Neural cell (in vitro differentiated cells): ENCODE measurements around the gene LTK. TPM values are rescaled to one million over a fixed set of nuclear protein-coding genes. Genes with fewer than 3 reads are reported as not detected.

Experiments
- H2AFZ ChIP-seq: fragments of 200-600, 300-800 bp; sonication (generic), shearing (Covaris generic); 2 replicates; pipeline ENCODE4 v1.6.0; 2014; ENCODE audit warnings: low read depth, mild to moderate bottlenecking, antibody characterized with exemption, low read length, moderate library complexity
- H3F3A ChIP-seq: fragments of 200-600 bp; shearing (Covaris generic); 2 replicates; pipeline ENCODE4 v1.6.1; 2016; ENCODE audit warnings: mild to moderate bottlenecking, moderate library complexity, mixed read lengths, antibody characterized with exemption, low read length; ENCODE audit not compliant: insufficient read depth, poor library complexity, severe bottlenecking
- H3K27ac ChIP-seq: fragments of 200-600, 300-800 bp; sonication (generic), shearing (Covaris generic); 2 replicates; pipeline ENCODE4 v1.5.1; 2014; ENCODE audit warnings: mild to moderate bottlenecking, low read length, moderate library complexity
- H3K27me3 ChIP-seq: fragments of 300-800, 200-600 bp; sonication (generic), shearing (Covaris generic); 2 replicates; pipeline ENCODE4 v1.6.0; 2014; ENCODE audit warnings: mild to moderate bottlenecking, low read depth, low read length, moderate library complexity; ENCODE audit not compliant: insufficient read depth
- H3K36me3 ChIP-seq: fragments of 300-800, 200-600 bp; sonication (generic), shearing (Covaris generic); 2 replicates; pipeline ENCODE4 v1.5.1; 2014; ENCODE audit warnings: mild to moderate bottlenecking, antibody characterized with exemption, low read length, moderate library complexity; ENCODE audit not compliant: insufficient read depth
- H3K4me2 ChIP-seq: fragments of 300-800, 200-600 bp; sonication (generic), shearing (Covaris generic); 2 replicates; pipeline ENCODE4 v1.6.0; 2014; ENCODE audit warnings: mild to moderate bottlenecking, low read length
- H3K4me3 ChIP-seq: fragments of 300-800, 200-600 bp; sonication (generic), shearing (Covaris generic); 2 replicates; pipeline ENCODE4 v1.5.1; 2014; ENCODE audit warnings: mild to moderate bottlenecking, low read length, moderate library complexity
- H3K79me2 ChIP-seq: fragments of 200-600 bp; shearing (Covaris generic); replicated peaks from 2 replicates; pipeline ENCODE4 v1.6.0; 2014; ENCODE audit warnings: mild to moderate bottlenecking, low read length, moderate library complexity; ENCODE audit not compliant: insufficient read depth
- H3K9ac ChIP-seq: fragments of 300-800, 200-600 bp; sonication (generic), shearing (Covaris generic); 2 replicates; pipeline ENCODE4 v1.6.1; 2016; ENCODE audit warnings: mild to moderate bottlenecking, low read length, mixed read lengths
- H3K9me2 ChIP-seq: fragments of 200-600 bp; shearing (Covaris generic); 2 replicates; pipeline ENCODE4 v1.6.1; 2016; ENCODE audit warnings: mild to moderate bottlenecking, low read length, mixed read lengths; ENCODE audit not compliant: insufficient read depth
- H3K9me3 ChIP-seq: fragments of 200-600, 300-800 bp; sonication (generic), shearing (Covaris generic); 2 replicates; pipeline ENCODE4 v1.6.1; 2016; ENCODE audit warnings: mild to moderate bottlenecking, mixed run types, low read length, moderate library complexity, mixed read lengths
- H4K20me1 ChIP-seq: fragments of 200-600 bp; shearing (Covaris generic); 2 replicates; pipeline ENCODE4 v1.6.1; 2016; ENCODE audit warnings: mild to moderate bottlenecking, mixed run types; ENCODE audit not compliant: insufficient read depth
- CTCF ChIP-seq: fragments of 450-650 bp; IDR thresholded peaks from 2 replicates; pipeline ENCODE4 v1.5.1; 2014; ENCODE audit warnings: antibody characterized with exemption, mild to moderate bottlenecking, moderate library complexity; ENCODE audit not compliant: poor library complexity, severe bottlenecking
- EP300 ChIP-seq: fragments of 450-650 bp; conservative IDR thresholded peaks from 2 replicates; pipeline ENCODE4 v1.6.1; 2014; ENCODE audit warnings: antibody characterized with exemption, mild to moderate bottlenecking, moderate library complexity; ENCODE audit not compliant: poor library complexity, severe bottlenecking
- EZH2 ChIP-seq: fragments of 200-600, 300-800 bp; shearing (Covaris generic), sonication (generic); IDR thresholded peaks from 2 replicates; pipeline ENCODE4 v1.6.1; 2014; ENCODE audit warnings: antibody characterized with exemption, low read length, borderline replicate concordance, mild to moderate bottlenecking; ENCODE audit not compliant: insufficient read depth, poor library complexity, severe bottlenecking
- MXI1 ChIP-seq: fragments of 450-650 bp; conservative IDR thresholded peaks from 2 replicates; pipeline ENCODE4 v1.6.1; 2014; ENCODE audit warnings: antibody characterized with exemption, mild to moderate bottlenecking; ENCODE audit not compliant: poor library complexity, severe bottlenecking
- POLR2AphosphoS5 ChIP-seq: IDR thresholded peaks from 2 replicates; pipeline ENCODE4 v1.6.1; 2012
- RAD21 ChIP-seq: fragments of 450-650 bp; conservative IDR thresholded peaks from 2 replicates; pipeline ENCODE4 v1.6.1; 2014; ENCODE audit warnings: antibody characterized with exemption, mild to moderate bottlenecking, moderate library complexity
- REST ChIP-seq: IDR thresholded peaks from 2 replicates; pipeline ENCODE4 v1.6.1; 2012; ENCODE audit warnings: borderline replicate concordance
- SMC3 ChIP-seq: fragments of 450-650 bp; conservative IDR thresholded peaks from 2 replicates; pipeline ENCODE4 v1.6.1; 2014; ENCODE audit warnings: antibody characterized with exemption, mild to moderate bottlenecking, moderate library complexity; ENCODE audit not compliant: poor library complexity
- TAF1 ChIP-seq: IDR thresholded peaks from 2 replicates; pipeline ENCODE4 v1.6.1; 2012; ENCODE audit warnings: low read depth
- polyA plus RNA-seq: library from polyadenylated mRNA; depleted of rRNA; stranded (reverse); fragments of >200 nt; gene quantifications from 2 replicates; pipeline ENCODE4 v1.2.3, GENCODE V29; 2014

The LTK gene
- polyA plus RNA-seq, 1 donor from 2014 or later: 0.28 TPM

GRCh38 chr15:41490355-41490754 lies 23.3 kb downstream of the LTK start:
- Histone ChIP-seq H2AFZ (no peak overlapping the region), H3K9ac (no peak overlapping the region), H3K27me3 (peaks cover 40% of the 10 kb centered on the region)

GRCh38 chr15:41489641-41490040 lies 24.0 kb downstream of the LTK start:
- H3K27ac ChIP-seq: no peak overlapping the region
- H3K36me3 ChIP-seq: no peaks in the 10 kb centered on the region
- H3F3A ChIP-seq: no peaks in the 10 kb centered on the region
- H3K27me3 ChIP-seq: peaks cover 33% of the 10 kb centered on the region
- H4K20me1 ChIP-seq: no peaks in the 10 kb centered on the region
- no peaks in the 10 kb centered on the region for H3K79me2 ChIP-seq
- no peak overlapping the region for H3K4me3 ChIP-seq
- H3K4me2 ChIP-seq: no peak overlapping the region
- H2AFZ ChIP-seq: no peak overlapping the region
- no peaks in the 10 kb centered on the region for H3K9me3 ChIP-seq
- H3K9me2 ChIP-seq: no peaks in the 10 kb centered on the region
- H3K9ac ChIP-seq: no peak overlapping the region
- no peak for TF ChIP-seq CTCF
- TF ChIP-seq RAD21: no peak
- no peak for TF ChIP-seq MXI1
- TF ChIP-seq POLR2AphosphoS5: no peak
- no peak for TF ChIP-seq TAF1
- TF ChIP-seq EP300: no peak
- TF ChIP-seq SMC3: no peak
- no peak for TF ChIP-seq REST

More at GRCh38 chr15:41490355-41490754, 23.3 kb downstream of the LTK start:
- H3K9me3 ChIP-seq: no peaks in the 10 kb centered on the region
- no peak overlapping the region for H3K4me3 ChIP-seq
- H3K4me2 ChIP-seq: no peak overlapping the region
- H3K9me2 ChIP-seq: no peaks in the 10 kb centered on the region
- no peaks in the 10 kb centered on the region for H3K79me2 ChIP-seq
- no peaks in the 10 kb centered on the region for H3F3A ChIP-seq
- no peak overlapping the region for H3K27ac ChIP-seq
- H4K20me1 ChIP-seq: no peaks in the 10 kb centered on the region
- TF ChIP-seq EZH2 (no peak), EP300 (no peak), REST (no peak), MXI1 (no peak), CTCF (no peak), SMC3 (no peak), POLR2AphosphoS5 (no peak)
- H3K36me3 ChIP-seq: no peaks in the 10 kb centered on the region
